GM12801 (cell line): Measurements from ENCODE around the gene EOLA2.

ENCODE experiments used
- CTCF ChIP-seq: IDR thresholded peaks from one replicate; pipeline ENCODE4 v1.5.1; 2011; ENCODE audit warnings: control low read depth; ENCODE audit not compliant: insufficient read length; ENCODE audit errors: extremely low read depth

Gene EOLA2

GRCh38 chrX:149961572-149961971 lies 23.3 kb upstream of the EOLA2 start:
- TF ChIP-seq CTCF: no peak

GRCh38 chrX:149950681-149951080 lies 12.4 kb upstream of the EOLA2 start:
- no peak for TF ChIP-seq CTCF

- TF ChIP-seq CTCF: no peak
These were observed 11.6 kb upstream of the EOLA2 start for GRCh38 chrX:149949743-149950436.

- no peak for TF ChIP-seq CTCF
These were observed 9.7 kb upstream of the EOLA2 start for GRCh38 chrX:149948016-149948415.

GRCh38 chrX:149939905-149940673 lies 1.8 kb upstream of the EOLA2 start:
- no peak for TF ChIP-seq CTCF

GRCh38 chrX:149939655-149939904 lies 1.3 kb upstream of the EOLA2 start:
- no peak for TF ChIP-seq CTCF

GRCh38 chrX:149938881-149939654 lies 777 bp upstream of the EOLA2 start:
- TF ChIP-seq CTCF: no peak
